Stimulated activated memory B cell treated with anti-CD40 and anti-IgM and Interleukin-4, amounts not matched to agents 10 μg/mL and 1 μg/mL and 100 μg/mL, for 72 hours (primary cell): Measurements from ENCODE around the gene ATP7A.
"Not testable (repeated sequence)": the region's sequence is repeated elsewhere in the genome, so short reads cannot be mapped to it uniquely, and the experiment has no call there.

ENCODE experiments used
- ATAC-seq: fragments of 150-1000 bp; cut with Tn5 transposase; 2 replicates; pipeline ENCODE4 v1.10.0; 2021
- H3K27ac Mint-ChIP-seq: one replicate; pipeline ENCODE4 v1.8.0; 2022; ENCODE audit warnings: mild to moderate bottlenecking, mixed read lengths
- H3K27me3 Mint-ChIP-seq: one replicate; pipeline ENCODE4 v1.8.0; 2022; ENCODE audit warnings: mixed read lengths
- H3K36me3 Mint-ChIP-seq: one replicate; pipeline ENCODE4 v1.8.0; 2022; ENCODE audit warnings: mixed read lengths
- H3K4me1 Mint-ChIP-seq: one replicate; pipeline ENCODE4 v1.8.0; 2022; ENCODE audit warnings: mixed read lengths
- H3K4me3 Mint-ChIP-seq: one replicate; pipeline ENCODE4 v1.8.0; 2022; ENCODE audit warnings: mild to moderate bottlenecking, moderate library complexity, mixed read lengths
- H3K9me3 Mint-ChIP-seq: one replicate; pipeline ENCODE4 v1.8.0; 2022; ENCODE audit warnings: mixed read lengths

The ATP7A gene

DNA sequence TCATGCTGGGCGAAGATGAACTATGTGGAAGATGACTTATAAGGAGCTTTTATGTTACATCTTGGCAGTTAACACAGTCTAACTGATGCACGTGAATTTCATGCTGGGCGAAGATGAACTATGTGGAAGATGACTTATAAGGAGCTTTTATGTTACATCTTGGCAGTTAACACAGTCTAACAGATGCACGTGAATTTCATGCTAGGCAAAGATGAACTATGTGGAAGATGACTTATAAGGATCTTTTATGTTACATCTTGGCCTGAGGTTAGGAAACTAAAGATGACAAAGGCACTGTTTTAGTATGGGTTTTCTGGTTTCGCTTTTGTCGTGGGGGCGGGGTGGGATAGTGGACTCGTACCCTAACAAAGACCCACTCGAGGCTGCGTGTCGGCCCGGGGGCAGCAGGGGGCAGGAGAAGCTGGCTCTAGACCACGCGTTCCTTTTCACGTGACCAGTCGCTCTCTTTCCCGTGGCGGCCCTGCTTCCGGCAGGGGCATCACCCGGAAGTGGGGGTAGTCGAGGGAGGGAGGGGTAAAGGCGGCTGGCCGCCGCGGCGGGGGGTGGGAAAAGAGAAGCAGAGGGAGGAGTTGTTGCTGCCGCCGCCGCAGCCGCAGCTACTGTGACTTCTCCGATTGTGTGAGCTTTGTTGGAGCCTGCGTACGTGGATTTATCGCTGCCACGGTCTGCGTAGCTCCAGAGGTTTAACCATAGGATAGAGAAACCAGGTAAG is at the start of gene ATP7A:
Gene ATP7A, plus strand, starts transcription at position 586 of the 733 bp plus-strand sequence. CDS start 60,949 bp downstream, outside the sequence.
- H3K9me3 Mint-ChIP-seq = no peaks in the 10 kb centered on the region
- H3K27me3 Mint-ChIP-seq = no peaks in the 10 kb centered on the region
- peaks cover 10% of the 10 kb centered on the region for H3K4me1 Mint-ChIP-seq
- peak; percentile 99 for ATAC-seq
- peak within 1 kb of the TSS; percentile 94 for H3K27ac Mint-ChIP-seq
- H3K4me3 Mint-ChIP-seq = peak within 1 kb of the TSS; percentile 99
- no peaks in the 10 kb centered on the region for H3K36me3 Mint-ChIP-seq

DNA sequence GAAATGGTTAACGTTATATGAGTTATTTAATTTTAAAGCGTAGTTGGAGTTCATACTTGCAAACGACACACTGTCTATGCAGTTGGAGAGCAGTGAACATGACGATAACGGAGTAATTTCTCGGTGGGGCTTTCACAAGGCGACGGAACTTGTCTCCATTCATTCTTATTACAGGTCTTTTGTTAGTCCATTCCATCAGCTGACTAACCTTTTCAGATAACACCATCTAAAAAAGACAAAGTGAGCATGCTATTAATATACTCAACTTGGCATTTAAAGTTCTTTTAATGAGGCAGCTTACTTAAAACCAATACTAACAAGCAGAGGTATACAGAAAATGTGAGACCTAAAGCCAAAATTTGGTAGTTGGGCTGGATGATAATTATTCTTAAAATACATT is 35.1 kb upstream of the ATP7A start:
- Mint-ChIP-seq H3K4me3 (no peak overlapping the region), H3K36me3 (peaks cover 17% of the 10 kb centered on the region), H3K4me1 (no peaks in the 10 kb centered on the region), H3K9me3 (no peaks in the 10 kb centered on the region), H3K27me3 (no peaks in the 10 kb centered on the region), H3K27ac (no peak overlapping the region)
- ATAC-seq = no peak

DNA sequence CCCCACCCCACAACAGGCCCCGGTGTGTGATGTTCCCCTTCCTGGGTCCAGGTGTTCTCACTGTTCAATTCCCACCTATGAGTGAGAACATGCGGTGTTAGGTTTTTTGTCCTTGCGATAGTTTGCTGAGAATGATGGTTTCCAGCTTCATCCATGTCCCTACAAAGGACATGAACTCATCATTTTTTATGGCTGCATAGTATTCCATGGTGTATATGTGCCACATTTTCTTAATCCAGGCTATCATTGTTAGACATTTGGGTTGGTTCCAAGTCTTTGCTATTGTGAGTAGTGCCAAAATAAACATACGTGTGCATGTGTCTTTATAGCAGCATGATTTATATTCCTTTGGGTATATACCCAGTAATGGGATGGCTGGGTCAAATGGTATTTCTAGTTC is 29.1 kb upstream of the ATP7A start:
- not testable (repeated sequence) for H3K4me3 Mint-ChIP-seq, H3K27me3 Mint-ChIP-seq, ATAC-seq, H3K9me3 Mint-ChIP-seq, H3K4me1 Mint-ChIP-seq, H3K36me3 Mint-ChIP-seq, H3K27ac Mint-ChIP-seq

DNA sequence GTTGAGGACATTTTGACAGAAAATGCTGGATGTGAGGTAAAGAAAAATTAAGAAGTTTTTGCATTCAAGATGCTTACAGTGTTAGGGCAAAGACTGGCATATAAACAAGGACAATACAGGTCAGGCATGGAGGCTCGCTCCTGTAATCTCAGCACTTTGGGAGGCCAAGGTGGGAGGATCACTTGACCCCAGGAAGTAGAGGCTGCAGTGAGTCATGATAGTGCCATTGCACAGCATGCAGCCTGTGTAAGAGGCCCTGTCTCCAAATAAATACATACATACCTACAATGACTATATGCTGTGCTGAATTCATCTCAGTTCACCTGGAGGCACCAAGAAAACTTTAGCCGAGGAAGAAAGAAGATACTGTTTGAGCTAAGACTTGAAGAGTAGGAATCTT is 17.6 kb upstream of the ATP7A start:
- peaks cover 18% of the 10 kb centered on the region for H3K4me1 Mint-ChIP-seq
- H3K9me3 Mint-ChIP-seq = no peaks in the 10 kb centered on the region
- H3K27ac Mint-ChIP-seq = no peak overlapping the region
- H3K27me3 Mint-ChIP-seq = no peaks in the 10 kb centered on the region
- no peak overlapping the region for H3K4me3 Mint-ChIP-seq
- peaks cover 7% of the 10 kb centered on the region for H3K36me3 Mint-ChIP-seq
- no peak for ATAC-seq

- Mint-ChIP-seq H3K36me3 (peaks cover 7% of the 10 kb centered on the region), H3K27me3 (no peaks in the 10 kb centered on the region), H3K4me1 (peaks cover 18% of the 10 kb centered on the region), H3K9me3 (no peaks in the 10 kb centered on the region), H3K27ac (no peak overlapping the region), H3K4me3 (peak overlapping the region; percentile 15)
- ATAC-seq = no peak
These were observed 16.8 kb upstream of the ATP7A start for GRCh38 chrX:77893713-77894112.

GRCh38 chrX:77894921-77895886 is 15.3 kb upstream of the ATP7A start, which contains the start of gene MAGT1:
TSS of gene MAGT1 (minus strand) at chrX:77895435. CDS start at chrX:77895410, 25 bp downstream.
- peak; percentile 99 for ATAC-seq
- Mint-ChIP-seq H3K27me3 (no peaks in the 10 kb centered on the region), H3K9me3 (no peaks in the 10 kb centered on the region), H3K4me3 (peak within 1 kb of the TSS; percentile 98), H3K27ac (peak within 1 kb of the TSS; percentile 99), H3K36me3 (peaks cover 2% of the 10 kb centered on the region), H3K4me1 (peaks cover 16% of the 10 kb centered on the region)

DNA sequence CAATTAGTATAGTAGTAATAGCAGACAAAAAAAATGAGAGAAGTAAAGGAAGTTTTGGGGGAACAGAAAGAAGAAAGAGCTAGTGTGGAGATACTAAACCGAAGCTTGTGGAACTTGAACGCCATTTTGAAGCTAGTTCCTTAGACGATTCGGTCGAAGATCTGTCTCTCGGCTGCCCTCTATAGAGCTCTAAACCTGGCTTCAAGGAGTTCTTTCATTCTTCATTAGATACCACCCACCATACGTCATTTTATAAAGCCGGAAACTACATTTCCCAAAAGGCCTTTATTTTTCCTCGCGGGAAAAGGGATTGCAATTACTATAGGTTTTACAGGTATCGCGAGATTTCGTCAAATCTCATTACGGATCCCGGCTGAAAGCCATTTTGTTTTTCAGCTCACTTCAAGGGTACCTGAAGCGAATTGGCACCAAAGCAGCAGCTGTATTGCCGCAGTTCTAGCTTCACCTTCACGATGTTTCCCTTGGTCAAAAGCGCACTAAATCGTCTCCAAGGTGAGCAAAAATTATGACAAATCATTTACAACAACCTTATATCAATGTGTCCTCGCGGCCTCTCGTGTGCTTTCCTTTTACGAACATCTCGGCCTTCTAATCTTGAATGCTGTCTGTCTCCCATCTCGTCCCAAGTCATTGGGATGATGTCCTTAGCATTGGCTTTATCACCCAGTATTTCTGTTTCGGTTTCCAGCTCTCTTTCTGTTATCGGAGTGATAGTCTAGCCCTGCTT is 11.2 kb upstream of the ATP7A start, which contains the start of gene COX7B:
Gene COX7B, plus strand, starts transcription at position 388 of the 748 bp plus-strand sequence. Its CDS starts 86 bp downstream, at position 474.
- no peaks in the 10 kb centered on the region for H3K4me1 Mint-ChIP-seq

GRCh38 chrX:77900688-77901087 is 9.8 kb upstream of the ATP7A start:
- peaks cover 5% of the 10 kb centered on the region for H3K36me3 Mint-ChIP-seq
- H3K9me3 Mint-ChIP-seq = no peaks in the 10 kb centered on the region
- H3K27ac Mint-ChIP-seq = peak overlapping the region; percentile 95
- H3K4me3 Mint-ChIP-seq = peak overlapping the region; percentile 93
- H3K4me1 Mint-ChIP-seq = no peaks in the 10 kb centered on the region
- no peak for ATAC-seq
- H3K27me3 Mint-ChIP-seq = no peaks in the 10 kb centered on the region

More for the DNA sequence above, 11.2 kb upstream of the ATP7A start, which contains the start of gene COX7B:
- Mint-ChIP-seq H3K27me3 (no peaks in the 10 kb centered on the region), H3K27ac (peak within 1 kb of the TSS; percentile 95), H3K36me3 (peaks cover 5% of the 10 kb centered on the region), H3K4me3 (peak within 1 kb of the TSS; percentile 93), H3K9me3 (no peaks in the 10 kb centered on the region)
- peak; percentile 84 for ATAC-seq

GRCh38 chrX:77901506-77901905 is 9.0 kb upstream of the ATP7A start:
- Mint-ChIP-seq H3K4me1 (no peaks in the 10 kb centered on the region), H3K27ac (no peak overlapping the region), H3K9me3 (no peaks in the 10 kb centered on the region), H3K4me3 (peak overlapping the region; percentile 32), H3K27me3 (no peaks in the 10 kb centered on the region), H3K36me3 (peaks cover 5% of the 10 kb centered on the region)
- no peak for ATAC-seq

- Mint-ChIP-seq H3K27me3 (no peaks in the 10 kb centered on the region), H3K4me1 (peaks cover 22% of the 10 kb centered on the region), H3K27ac (peak overlapping the region; percentile 64), H3K4me3 (peak overlapping the region; percentile 43), H3K36me3 (peaks cover 5% of the 10 kb centered on the region), H3K9me3 (no peaks in the 10 kb centered on the region)
- ATAC-seq = no peak
These were observed 6.9 kb downstream of the ATP7A start for GRCh38 chrX:77917294-77917933.

- H3K27ac Mint-ChIP-seq = no peak overlapping the region
- no peaks in the 10 kb centered on the region for H3K9me3 Mint-ChIP-seq
- no peaks in the 10 kb centered on the region for H3K27me3 Mint-ChIP-seq
- no peak overlapping the region for H3K4me3 Mint-ChIP-seq
- H3K4me1 Mint-ChIP-seq = peaks cover 26% of the 10 kb centered on the region
- H3K36me3 Mint-ChIP-seq = peaks cover 10% of the 10 kb centered on the region
- ATAC-seq = no peak
These were observed 8.1 kb downstream of the ATP7A start for GRCh38 chrX:77918568-77918967.

DNA sequence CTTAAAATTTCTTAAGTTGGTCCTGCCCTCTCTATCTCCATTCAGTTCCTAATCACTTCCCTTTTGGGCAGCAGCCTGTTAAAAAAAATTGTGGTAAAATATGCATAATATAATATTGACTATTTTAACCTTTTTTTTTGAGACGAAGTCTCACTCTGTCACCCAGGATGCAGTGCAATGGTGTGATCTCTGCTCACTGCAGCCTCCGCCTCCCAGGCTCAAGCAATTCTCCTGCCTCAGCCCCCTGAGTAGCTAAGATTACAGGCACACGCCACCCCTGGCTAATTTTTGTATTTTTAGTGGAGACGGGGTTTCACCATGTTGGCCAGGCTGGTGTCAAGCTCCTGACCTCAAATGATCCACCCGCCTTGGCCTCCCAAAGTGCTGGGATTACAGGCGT is 8.9 kb downstream of the ATP7A start:
- Mint-ChIP-seq H3K4me1 (peaks cover 26% of the 10 kb centered on the region), H3K27ac (peak overlapping the region; percentile 24), H3K36me3 (peaks cover 10% of the 10 kb centered on the region)
- not testable (repeated sequence) for H3K9me3 Mint-ChIP-seq, H3K4me3 Mint-ChIP-seq, ATAC-seq, H3K27me3 Mint-ChIP-seq

- H3K27me3 Mint-ChIP-seq = no peaks in the 10 kb centered on the region
- H3K9me3 Mint-ChIP-seq = no peaks in the 10 kb centered on the region
- H3K4me3 Mint-ChIP-seq = no peak overlapping the region
- no peak for ATAC-seq
- no peak overlapping the region for H3K27ac Mint-ChIP-seq
- peaks cover 13% of the 10 kb centered on the region for H3K4me1 Mint-ChIP-seq
- peaks cover 10% of the 10 kb centered on the region for H3K36me3 Mint-ChIP-seq
These were observed 12.3 kb downstream of the ATP7A start for GRCh38 chrX:77922787-77923186.

GRCh38 chrX:77924320-77924859 is 13.9 kb downstream of the ATP7A start:
- Mint-ChIP-seq H3K27ac (no peak overlapping the region), H3K9me3 (no peaks in the 10 kb centered on the region), H3K4me3 (no peak overlapping the region), H3K27me3 (no peaks in the 10 kb centered on the region), H3K36me3 (peaks cover 16% of the 10 kb centered on the region), H3K4me1 (peaks cover 8% of the 10 kb centered on the region)
- no peak for ATAC-seq
